Measurements from ENCODE around the gene MEG3.

Gene MEG3

DNA sequence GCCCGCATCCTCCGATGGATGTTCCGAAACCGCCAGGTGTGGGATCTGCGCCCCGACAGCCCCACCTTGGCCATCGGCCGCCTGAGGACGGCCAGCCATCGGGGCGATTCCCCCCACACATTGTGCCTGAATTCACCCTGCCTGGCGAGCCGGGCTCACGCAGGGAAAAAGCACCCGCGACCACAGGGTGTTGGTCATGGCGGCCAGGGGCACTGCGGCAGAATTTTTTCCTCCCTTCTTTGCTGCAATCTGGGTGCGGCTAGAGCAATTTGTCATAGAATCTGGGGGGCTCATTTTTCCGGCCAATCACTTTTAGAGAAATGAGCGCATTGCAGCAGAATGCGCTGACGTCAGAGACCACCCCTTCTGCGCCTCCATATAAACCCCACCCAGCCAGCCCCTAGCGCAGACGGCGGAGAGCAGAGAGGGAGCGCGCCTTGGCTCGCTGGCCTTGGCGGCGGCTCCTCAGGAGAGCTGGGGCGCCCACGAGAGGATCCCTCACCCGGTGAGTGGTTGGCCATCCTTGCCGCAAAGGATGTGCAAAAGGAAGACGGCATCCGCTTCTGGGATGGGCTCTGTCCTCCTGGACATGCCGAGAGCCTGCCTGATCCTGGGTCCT, at the start of gene MEG3:
TSS of gene MEG3 (plus strand) at position 406 of the 619 bp plus-strand sequence.
- no peak for DNase-seq

GRCh38 chr14:100776681-100777365, 49.1 kb upstream of the MEG3 start:
- DNase-seq = no peak

DNA sequence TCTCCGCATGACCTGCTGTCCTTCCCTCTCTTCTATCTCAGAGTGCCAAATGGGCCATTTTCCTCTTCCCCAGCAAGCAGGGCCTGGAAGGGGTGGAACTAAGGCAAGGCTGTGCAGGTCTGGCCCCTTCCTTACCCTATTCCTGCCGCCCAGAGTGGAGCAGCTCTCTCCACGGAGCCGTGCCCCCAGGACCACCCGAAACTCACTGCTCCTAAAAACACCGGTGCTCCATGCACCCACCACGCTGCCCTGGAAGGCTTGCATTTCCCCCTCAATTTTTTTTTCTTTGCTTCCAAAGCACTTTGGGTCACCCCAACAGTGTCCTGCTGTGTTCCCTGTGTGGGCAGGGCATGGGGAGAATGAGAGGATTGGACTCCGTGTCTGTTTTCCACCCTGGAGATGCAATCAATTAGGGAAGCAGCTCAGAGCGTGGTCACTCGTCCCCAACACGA, 48.5 kb upstream of the MEG3 start:
- no peak for DNase-seq

DNA sequence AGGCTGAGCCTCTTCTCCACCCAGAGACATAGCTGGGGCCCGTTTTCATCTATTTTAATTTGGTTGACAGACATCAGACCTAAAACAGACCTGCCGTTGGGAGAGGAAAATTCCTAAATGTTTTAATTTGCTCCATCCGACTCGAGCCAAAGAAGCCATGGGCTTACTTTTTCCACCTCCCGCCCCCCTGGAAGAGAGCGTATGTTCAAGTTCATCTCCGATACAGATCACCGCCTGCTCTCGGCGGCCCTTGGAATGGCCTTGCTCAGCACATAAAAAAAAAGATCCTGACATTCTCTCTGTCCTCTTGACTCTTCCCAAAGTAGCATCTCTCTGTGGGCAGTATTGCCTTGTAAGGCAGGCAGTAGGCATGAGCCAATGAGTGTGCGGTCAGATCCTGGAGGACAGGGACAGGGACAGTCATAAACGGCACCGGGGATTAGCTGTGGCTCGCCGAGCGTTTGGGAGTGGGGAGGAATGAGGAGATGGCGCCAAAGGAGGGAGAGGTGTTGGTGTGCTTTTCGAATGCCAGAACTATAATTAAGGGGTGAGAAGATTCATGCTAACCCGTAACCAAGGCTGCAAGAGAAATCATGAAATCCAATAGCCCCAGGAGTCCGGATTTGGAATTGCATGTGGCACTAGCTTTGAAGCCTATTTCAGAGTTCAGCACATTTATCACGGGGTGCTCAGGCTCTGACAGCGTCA, 47.9 kb upstream of the MEG3 start:
- DNase-seq = no peak

DNA sequence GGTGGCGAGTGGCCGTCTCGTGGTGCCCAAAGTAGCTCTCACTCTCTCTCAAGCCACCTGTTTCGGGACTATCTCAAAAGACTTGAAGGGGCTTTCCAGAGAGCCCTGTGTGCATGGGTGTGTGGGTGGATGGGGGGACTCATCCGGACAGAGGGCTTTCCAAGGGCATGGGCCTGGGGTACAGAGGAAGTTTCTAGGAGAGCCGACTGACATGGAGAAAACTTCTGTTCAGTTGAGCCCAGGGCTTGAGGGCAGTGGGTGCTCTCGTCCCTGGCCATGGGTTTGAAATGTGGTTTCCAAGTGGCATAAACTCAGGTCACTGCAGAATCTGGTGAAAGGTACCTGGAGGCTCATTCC, 47.4 kb upstream of the MEG3 start:
- no peak for DNase-seq

DNA sequence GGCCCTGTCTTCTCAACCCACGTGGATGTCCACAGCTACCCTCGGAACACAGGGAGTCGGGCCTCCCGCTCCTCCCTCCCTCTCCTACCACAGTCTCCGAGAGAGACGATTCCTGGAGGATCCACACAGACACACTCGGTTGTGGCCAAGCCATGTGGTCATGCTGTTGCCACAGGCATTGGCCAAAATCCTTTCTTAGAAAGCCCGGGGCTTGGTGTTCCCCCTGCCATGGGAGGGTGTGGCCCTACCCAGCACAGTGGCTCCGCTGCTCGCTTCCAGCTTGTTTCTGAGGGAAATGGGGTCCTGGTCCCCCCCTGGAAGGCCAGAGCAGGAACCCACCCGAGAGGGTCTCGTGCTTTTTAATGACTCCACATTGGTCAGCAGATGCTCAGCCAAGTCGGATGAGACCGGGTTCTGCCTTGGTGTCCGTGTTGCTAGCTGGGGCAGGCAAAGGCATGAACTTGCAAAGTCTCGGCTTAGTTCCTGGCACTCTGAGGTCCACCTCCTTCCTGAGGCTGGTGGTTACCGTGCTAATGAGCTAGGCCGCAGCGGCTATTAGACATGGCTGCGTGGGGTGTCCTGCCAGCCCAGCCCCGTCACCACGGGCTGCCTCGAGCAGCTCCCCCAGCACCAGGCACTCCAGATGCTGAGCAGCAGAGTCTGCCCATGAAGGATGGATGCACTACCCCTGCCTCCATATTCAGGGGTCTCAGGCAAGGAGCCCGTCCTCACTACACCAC, 46.8 kb upstream of the MEG3 start:
- no peak for DNase-seq

DNA sequence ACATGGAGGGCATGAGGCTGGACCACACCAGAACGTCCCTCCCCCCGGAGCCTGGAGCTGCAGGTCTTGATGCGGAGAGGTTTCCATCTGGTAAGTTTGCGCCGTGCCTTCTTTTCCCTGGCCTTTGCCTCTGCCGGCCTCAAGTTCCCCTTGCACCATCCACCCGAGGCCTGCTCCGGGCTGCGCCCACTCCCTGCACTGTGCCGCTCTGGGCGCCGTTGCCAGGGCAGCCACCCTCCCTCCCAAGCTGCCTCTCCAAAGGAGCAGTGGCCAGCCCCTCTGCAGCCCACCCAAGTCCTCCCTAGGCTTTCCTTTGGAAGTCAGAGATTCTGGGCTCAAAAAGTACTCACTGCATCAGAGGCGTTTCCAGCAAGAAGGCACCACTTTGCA, 46.2 kb upstream of the MEG3 start:
- DNase-seq = no peak

DNA sequence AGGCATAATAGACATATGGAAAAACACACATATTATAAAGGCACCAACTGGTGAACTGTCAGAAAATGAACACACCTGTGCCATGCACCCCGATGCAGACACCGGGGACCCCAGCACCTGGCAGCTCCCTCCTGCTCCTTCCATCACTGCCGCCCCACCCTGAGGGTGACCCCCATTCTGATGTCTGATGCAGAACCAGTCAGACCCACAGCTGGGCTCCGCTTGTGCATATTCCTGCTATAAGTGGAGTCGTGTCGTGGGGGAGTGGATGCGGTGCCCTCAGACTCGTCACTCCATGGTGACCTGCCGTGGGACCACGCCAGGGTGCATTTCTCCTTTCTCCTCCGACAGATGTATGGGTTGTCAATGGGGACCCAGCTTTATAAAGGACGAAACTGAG, 45.7 kb upstream of the MEG3 start:
- no peak for DNase-seq

GRCh38 chr14:100780646-100781355, 45.1 kb upstream of the MEG3 start:
- no peak for DNase-seq

DNA sequence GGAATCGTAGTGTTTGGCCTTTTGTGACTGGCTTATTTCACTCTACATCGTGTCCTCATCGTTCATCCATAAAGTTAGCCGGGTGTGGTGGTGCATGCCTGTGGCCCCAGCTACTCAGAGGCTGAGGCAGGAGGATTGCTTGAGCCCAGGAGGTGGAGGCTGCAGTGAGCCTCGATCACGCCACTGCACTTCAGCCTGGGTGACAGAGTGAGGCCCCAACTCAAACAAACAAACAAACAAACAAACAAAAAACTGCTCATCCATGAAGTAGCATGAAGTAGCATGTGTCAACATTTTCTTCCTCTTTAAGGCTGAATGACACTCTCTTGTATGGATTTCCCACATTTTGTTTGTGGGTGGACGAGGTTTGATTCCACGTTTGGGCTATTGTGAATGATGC, 44.0 kb upstream of the MEG3 start:
- DNase-seq = no peak

GRCh38 chr14:100782516-100783320, 43.2 kb upstream of the MEG3 start:
- DNase-seq = no peak

DNA sequence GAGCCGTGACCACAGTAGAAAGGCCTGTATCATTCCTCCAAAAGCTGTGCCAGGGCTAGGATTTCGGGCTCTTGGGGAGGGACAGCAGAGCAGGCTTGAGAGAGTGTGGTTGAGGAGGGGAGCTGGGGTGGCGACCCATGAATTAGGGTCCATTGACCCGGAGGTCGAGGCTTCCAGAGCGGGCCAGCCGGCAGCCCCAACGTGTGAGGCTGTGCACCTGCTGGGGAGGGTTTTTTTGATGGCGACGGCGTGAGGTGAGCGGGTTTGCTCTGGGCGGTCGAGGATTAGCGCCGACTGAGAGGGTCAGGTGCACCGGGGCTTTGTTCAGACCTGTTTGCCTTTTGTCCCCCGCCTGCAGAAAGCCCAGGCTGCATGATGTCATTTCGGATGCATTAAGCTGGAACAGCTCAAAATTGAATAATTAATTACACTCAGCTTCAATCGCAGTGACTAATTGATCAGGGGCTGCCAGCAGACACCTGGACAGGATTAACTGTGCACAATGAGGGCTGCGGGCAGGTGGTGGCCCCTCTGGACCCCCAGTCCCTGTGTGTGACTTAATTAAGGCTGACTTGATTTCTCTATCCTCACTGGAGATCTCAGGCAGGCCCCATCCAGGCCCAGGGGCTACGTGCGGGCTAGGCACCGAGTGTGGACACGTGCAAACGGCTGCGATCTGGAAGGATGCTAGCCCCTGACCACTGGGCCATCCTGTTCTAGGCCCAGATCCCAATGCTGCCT, 42.1 kb upstream of the MEG3 start:
- no peak for DNase-seq

DNA sequence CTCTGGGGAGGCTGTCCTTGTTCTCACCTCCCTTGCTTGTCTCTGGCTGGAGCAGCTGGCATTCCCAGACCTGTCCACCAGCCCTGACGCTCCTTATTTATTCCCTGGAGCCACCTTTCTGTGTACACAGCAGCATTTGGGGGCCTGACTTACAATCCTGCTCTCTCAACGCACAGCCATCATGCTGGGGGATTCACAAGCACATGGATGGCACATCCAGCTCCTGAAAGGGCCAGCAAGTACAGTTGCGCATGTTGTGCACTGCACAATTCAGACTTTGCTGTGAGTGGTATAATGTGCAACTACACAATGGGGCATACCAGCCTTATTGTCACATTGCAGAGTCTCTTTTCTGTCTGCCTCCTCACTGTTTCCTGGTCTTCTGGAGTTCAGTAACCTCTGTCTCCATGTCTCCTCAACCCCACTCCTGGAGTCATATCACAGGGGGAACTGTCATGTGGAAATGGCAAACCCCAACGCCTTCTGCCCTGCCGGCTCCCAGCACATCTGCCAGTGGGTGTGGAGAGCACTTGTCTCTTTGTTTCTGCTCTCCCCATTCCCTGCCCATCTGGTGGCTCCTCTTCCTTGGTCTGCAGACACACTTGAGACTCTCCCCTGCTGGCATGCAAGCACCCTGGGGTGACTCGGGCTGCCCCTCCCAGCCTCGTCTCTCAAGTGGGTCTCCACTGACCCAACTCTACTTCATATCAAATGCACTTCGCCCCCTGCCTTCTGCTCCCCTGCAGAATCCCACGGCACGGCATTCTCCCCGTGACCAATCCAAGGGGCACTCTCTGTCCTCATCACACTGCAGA, 41.2 kb upstream of the MEG3 start:
- no peak for DNase-seq

- no peak for DNase-seq
These were observed 40.6 kb upstream of the MEG3 start for GRCh38 chr14:100785338-100785615.

GRCh38 chr14:100785626-100786025, 40.3 kb upstream of the MEG3 start:
- no peak for DNase-seq

DNA sequence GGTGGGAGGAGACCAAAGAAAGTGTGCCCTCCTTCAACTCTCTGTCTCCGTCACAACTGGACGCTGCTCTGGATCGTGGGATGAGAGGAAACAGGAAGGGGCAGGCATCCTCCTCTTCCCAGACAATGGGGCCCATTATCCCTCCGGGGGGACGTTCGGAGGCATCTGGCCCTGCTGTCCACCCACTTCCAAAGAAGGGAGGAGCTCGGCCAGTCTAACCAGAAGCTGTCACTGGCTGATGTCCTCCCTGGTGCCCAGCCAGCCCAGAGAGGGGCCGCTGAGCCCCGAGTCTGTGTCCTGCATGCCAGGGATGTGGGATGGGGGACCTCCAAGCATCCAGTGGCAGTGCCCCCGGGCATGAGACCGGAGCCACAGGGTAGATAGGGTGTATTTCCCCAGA, 39.8 kb upstream of the MEG3 start:
- no peak for DNase-seq

- no peak for DNase-seq
These were observed 39.2 kb upstream of the MEG3 start for GRCh38 chr14:100786576-100787219.

DNA sequence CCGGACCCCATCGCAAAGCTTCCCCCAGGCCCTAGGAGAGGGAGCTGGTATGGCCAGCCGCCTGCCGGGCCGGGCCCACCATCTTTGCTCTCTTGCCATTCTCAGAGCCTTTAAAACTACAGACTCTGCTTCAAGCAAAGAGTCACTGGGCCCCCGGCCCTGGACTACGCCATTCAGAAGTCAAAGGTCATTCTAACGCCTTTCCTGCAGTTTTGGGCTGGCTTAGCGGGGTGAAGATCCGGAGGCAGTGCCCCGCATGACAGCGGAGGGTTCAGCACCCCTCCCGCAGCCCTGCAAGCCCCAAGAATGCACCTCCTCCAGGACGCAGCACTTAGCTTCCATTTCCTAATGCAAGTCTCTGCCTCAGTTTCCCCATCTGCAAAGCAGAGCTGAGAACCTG, 38.3 kb upstream of the MEG3 start:
- no peak for DNase-seq

DNA sequence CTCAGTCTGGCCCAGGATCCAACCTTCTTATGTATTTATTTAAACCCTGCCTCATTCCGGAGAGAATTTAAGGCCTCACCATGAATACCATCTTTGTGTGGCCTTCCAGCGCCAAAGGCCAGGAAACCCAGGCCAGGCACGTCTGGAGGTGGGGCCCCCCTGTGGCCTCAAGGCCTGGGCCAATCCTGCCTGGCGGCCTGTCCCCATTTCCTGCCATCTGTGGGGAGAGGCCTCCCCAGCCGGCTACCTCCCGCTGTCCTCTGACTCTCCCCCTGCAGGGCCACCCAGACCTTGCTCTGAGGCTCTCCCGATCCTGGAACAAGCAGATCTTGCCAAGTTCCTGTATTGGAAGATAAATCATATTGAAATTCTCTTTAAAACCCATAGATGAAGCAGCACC, 37.4 kb upstream of the MEG3 start:
- no peak for DNase-seq

DNA sequence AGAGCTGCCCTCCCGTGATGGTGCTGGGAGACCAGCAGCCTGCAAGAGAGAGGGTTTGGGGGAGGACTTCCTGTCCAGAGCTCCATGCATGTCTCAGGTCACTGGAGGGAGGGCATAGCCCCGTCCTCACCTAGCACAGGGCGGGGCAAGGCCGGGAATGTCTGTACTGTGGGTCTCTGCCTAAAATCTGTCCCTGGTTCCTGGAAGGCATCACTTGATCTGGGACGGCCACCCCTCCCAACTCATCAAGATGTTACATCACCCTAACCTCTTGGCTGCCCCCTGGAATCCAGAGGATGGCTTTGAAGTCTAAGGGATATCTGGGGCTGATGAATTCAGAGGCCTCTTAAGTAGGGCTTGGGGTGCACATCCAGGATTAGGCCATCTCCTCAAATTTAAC, 37.0 kb upstream of the MEG3 start:
- DNase-seq = no peak
